Upper lobe of left lung (tissue), 4 donors: ENCODE results near the gene KCNK15.

Experiments
- CTCF ChIP-seq, 6 experiments: fragments of 450-650 bp in 4 of 6; fragments of 200-600 bp in 2 of 6; sonication (generic) in 2 of 6; IDR thresholded peaks; one replicate each; pipeline ENCODE4 v1.5.1; 2016 to 2019; ENCODE audit warnings: antibody characterized with exemption in 6 of 6
- EP300 ChIP-seq, 4 donors: sonication (generic); formaldehyde crosslinking; IDR thresholded peaks; one replicate each; pipeline ENCODE4 v1.5.1; 2017; ENCODE audit warnings: antibody characterized with exemption in 4 of 4, control low read depth in 2 of 4
- POLR2A ChIP-seq, 4 donors: fragments of 450-650 bp; IDR thresholded peaks; one replicate each; pipeline ENCODE4 v1.5.1; 2016 to 2017; ENCODE audit warnings: antibody characterized with exemption in 4 of 4, mild to moderate bottlenecking in 2 of 4

GRCh38 chr20:44705364-44706094 lies 40.1 kb upstream of the KCNK15 start:
- TF ChIP-seq CTCF (IDR thresholded peaks at IDR 0.05) (no peak), POLR2A (IDR thresholded peaks at IDR 0.05) (no peak), EP300 (IDR thresholded peaks at IDR 0.05) (no peak)
